RPMI7951 (cell line): ENCODE measurements around the gene YJEFN3. TPM values are rescaled to one million over a fixed set of nuclear protein-coding genes. Genes with fewer than 3 reads are reported as not detected.

Experiments
- DNase-seq: peaks from one replicate; pipeline ENCODE4 v3.0.0-alpha.2; 2012; ENCODE audit warnings: low read depth
- total RNA-seq: library from RNA; depleted of rRNA; stranded (reverse); fragments of >200 nt; shearing (Covaris generic); gene quantifications from 2 replicates; pipeline ENCODE4 v1.2.3, GENCODE V29; 2014

The YJEFN3 gene
- total RNA-seq, 1 experiment from 2014 or later: 0.12 TPM

DNA sequence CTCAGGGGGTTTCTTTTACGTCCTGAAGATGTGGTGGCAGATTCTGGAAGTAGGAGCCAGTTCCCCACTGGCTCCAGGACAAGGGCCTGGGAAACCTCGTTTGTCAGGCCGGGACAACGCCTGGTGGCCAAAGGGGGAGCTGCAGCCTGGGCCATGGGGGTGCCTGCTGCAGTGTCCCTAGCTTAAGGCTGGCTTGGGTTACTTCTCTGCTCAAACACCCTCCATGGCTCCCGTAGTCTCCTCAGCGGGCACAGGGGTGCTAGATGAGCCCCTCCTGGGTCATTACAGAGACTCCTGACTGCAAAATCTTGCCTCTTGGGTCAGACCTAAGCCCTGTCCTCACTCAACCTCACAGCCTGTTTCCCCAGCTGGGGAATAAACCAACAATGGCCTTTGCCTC lies 24.1 kb downstream of the YJEFN3 start:
- DNase-seq: no peak

DNA sequence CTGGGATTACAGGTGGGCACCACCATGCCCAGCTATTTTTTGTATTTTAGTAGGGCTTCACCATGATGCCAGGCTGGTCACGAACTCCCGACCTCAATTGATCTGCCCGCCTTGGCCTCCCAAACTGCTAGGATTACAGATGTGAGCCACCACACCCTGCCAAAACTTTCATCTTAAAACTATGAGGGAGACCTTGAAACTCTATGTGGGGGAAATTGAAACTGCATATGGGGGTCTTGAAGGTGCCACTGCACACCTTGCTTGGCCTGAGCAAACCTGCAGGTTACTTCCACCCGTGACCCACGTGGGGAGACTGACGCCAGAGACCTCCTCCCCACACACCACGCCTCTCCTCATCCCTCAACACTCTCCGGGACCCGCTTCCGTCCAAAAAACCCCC lies 25.0 kb downstream of the YJEFN3 start:
- DNase-seq: no peak

DNA sequence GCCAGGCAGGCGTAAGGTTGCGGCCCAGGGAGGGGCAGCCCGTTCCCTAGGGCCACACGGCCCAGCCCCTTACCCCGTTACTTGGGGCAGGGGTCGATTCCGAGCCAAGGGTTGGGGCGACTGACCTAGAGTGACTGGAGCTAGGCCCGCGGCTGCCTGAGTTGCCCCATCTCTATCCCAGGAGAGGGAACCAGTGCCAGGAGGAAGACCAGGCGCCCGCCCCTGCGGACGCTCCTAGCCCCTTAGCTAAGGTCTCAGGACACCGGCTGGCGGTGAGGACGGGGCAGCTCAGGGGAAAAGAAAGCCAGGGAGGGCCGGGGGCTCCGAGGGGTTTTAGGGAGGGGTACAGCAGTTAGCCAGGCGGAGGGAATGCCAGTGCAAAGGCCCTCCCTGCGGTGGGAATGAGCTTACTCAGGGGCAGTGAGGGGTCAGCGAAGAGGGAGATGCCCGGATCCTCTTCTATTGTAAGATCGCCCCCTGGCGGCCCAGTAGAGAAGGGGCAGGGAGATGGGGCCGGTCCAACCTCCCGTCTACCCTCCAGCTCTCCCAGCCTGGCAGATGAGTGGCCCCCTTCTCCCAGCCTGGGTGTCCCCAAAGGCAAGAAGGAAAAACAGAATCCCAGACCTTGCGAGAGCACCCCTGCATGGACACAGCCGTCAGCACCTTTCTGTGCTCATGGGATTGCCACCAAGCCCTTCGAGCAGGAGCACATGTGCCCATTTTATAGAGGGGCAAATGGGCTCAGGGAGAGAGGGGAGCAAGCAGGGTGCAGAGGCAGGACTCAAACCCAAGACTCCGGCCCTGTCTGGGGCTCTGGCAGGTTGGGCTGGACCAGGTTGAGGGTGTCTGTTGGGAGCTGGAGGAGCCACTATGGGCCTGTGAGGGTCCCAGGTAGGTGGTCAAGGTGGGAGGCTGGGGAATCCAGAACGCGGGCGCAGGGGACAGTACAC lies 25.6 kb downstream of the YJEFN3 start:
- no peak for DNase-seq

DNA sequence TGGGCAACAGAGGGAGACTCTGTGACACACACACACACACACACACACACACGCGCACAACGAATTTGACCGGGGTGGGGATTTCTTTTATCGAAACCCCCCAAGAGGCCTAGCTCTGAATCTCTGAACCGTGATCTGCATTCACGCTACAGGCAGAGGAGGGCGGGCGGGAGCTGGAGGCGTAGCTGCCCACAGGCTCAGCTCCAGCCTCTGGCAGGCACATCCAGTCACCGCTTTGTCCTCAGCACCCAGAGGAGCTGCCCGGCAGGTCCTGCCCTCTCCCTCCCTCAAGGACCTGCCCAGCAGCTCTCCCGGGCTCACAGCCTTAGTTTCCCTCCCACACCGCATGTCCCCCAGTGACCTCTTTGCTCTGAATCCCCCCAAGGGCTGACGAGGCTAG lies 29.3 kb downstream of the YJEFN3 start:
- no peak for DNase-seq

DNA sequence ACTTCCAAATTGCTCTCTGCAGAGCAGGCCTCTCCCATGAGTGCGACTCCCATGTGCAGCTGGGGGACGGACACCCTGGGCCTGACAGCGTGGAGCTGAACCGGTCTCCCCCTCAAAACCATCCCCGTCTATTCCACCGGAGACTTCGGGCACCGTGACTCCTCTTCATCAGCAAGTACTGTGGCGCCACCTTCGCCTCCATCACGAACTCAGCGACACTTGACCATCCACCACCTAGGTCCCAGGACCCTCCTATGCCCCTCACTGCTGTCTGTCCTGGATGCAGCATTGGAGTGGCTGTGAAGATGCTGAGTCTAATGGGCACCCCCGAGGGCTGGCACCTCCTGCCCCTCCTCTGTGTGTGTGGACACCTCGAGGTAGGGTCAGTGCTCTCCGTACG lies 29.9 kb downstream of the YJEFN3 start:
- DNase-seq: no peak

DNA sequence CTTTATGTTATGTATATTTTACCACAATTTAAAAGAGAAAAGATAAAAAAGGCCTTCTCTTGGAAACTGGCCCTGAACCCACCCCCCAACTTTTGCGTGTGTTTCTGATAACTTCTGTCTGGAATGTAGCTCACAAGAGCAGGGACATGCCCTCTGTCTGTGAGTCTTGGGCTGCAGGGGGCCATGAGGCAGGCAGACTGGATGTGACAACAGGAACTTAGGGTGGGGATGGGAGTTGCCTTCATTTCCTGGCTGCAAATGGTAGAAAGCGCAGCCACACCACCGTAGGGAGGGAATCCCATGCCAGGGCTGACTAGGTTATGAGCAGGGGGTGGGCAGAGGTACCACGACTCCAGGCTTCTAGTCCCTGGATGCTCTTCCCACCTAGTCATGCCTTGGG lies 31.2 kb downstream of the YJEFN3 start:
- no peak for DNase-seq

DNA sequence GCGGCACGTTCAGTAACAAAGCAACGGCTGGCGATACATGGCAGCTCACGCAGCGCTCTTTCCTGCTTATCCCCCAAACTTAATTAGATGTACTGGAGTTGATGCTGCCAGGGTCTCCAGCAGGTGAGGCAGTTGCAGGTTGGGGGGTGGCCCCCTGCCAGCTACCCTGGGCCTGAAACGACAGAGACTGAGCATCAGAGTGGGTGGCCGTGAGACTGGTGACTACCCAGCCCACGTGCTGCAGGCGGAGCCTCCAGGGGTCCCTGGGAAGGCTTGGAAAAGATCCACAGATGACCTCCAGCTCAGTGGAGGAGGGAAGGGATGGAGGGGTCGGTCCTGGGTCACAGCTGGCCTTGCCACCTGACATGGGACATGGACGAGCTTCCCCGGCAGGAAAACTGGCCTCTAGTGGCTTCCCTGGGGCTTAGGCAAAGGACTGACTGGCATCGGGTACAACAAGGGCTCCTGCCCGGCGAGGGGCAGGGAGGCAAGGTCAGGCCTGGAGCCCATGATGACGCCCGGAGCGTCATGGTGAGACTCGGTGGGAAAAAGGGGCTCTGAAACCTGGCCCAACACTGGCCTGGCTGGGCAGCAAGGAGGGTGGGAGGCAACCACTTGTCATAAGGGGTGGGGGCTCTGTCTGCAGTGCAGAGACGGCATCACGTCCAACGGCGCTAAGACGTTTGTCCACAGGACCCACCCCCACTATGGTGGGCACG lies 33.4 kb downstream of the YJEFN3 start:
- no peak for DNase-seq

DNA sequence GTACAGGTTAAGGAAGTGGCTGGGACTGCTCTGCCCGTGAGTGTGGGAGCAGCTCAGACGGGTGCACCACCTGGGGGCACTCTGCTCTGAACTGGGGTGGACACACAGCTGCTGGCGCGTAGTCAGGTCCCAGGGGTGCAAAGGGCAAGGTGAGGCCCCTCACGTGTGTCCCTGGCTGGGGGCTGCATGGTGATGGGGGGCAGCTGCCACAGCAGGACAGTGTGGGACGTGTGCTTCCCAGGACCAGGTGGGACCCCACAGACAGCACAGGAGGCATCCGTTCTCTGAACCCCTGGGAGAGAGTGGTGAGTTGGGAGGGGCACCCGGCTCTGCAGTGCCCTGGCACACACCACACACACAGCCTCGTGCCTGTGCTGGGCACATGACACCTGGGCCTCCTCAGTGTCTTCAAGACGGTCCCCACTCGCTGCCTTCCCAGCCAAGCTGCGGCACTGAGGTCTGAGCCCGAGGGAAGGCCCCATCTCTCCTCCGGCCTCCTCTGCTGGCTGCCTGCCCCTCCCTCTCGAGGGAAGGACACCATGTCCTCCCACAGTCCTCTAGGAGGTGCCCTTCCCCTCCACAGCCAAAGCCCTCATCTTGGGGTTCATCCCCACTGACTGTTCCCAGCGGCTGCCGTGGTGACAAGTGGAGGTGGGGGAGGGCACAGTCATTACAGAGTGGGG lies 34.1 kb downstream of the YJEFN3 start:
- no peak for DNase-seq

DNA sequence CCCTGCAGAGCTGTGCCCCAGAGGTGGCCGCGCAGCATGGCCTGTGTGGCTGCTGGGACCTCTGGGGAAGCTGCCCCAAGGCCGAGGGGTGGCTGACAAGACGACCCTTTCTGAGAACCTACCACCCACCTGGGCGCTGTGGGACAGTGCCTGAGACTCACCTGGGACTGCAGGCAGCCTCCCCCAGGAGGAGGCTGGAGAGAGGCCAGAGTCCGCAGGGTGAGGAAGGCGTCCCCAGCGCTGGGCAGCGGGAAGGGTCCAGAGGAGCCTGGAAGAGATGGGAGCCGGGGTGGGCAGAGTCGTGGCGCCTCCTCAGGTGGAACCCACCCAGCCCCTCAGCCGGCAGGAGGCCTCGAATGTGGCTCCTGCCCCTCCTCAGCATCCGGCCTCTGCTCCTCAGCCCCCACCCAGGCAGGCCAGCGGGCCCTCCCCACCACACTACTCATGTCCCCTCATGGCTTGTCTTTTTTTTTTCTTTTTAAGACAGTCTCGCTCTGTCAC lies 34.7 kb downstream of the YJEFN3 start:
- DNase-seq: no peak

DNA sequence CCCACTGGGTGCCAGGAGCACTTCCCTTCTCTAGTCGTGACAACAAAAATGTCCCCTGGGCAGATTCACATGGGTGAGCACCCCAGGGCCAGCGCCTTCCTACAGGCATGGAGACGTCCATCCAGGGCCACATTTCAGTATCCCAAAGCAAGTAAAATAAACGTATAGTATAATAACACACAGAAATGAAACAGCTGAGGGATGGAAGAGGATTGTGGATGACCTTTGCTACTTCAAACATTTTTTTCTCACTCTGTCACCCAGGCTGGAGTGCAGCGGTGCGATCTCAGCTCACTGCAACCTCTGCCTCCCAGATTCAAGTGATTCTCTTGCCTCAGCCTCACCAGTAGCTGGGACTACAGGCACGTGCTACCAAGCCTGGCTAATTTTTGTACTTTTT lies 37.6 kb downstream of the YJEFN3 start:
- DNase-seq: no peak

DNA sequence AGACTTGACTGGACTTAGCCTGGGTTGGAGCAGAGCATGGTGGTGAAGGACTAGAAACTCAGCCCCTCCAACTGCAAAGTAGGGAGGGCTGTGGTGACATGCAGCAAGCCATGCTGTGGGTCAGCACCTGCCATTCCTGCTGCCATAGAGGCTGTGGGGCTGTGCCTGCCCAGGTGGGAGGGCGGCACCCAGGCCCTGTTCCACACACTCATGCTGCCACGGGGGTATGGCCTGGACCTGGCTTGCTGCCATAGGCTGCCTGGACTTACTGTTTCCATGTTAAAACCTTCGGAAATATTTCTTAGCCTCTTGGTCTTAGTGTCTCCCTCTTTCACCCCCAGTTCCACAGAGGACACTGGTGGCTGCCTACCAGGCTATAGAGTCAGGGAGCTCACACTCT lies 38.7 kb downstream of the YJEFN3 start:
- DNase-seq: no peak

DNA sequence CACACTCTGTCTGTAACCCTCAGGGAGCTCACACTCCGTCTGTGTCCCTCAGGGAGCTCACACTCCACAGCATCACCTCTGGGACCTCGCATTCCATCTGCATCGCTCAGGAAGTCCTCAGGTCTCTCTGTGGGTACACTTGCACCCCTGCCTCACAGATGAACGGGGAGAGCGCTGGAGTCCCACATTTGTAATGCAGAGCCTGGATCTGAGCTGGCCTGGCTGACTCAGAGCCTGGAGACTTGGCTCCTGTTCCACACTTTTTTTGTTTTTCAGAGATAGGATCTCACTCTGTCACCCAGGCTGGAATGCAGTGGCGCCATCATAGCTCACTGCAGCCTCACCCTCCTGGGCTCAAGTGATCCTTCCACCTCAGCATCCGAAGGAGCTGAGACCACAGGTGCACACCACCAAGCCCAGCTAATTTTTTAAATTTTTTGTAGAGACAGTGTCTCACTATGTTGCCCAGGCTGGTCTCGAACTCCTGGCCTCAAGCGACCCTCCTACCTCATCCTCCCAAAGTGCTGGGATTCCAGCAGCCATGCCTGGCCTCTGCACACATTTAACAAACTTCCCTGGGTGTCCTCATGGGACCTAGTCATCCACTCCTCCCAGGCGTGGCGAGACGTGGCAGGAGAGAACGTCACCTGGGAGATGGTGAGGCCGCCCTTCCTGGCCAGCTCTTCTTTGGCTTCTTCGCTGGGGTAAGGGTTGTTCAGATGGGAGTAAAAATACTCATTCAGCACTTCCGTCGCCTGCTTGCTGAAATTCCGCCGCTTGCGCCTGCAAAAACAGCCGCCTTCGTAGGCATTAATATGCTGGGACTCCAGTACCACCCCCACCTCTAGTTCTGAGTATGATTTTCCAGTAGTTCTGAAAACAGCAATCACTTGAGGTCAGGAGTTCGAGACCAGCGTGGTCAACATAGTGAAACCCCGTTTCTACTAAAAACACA lies 40.4 kb downstream of the YJEFN3 start:
- peak; percentile 47 for DNase-seq

DNA sequence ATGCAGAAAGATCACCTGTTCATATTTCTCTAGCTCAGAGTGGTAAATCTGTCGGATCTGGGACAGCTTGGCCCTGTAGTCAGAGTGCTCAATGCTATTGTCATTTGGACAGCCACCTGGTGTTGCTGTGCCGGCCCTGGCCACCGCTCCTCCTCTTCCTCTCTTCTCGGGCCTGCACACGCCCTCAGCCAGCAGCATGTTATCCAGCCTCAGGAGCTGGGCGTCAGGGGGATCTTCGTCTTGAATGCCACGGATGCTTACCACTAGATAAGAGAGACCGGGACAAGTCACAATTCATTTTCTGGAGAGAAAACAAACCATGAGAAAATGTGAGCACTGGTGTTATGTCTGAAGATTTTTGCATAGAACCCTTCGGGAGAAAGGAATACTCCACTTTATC lies 41.9 kb downstream of the YJEFN3 start:
- no peak for DNase-seq

DNA sequence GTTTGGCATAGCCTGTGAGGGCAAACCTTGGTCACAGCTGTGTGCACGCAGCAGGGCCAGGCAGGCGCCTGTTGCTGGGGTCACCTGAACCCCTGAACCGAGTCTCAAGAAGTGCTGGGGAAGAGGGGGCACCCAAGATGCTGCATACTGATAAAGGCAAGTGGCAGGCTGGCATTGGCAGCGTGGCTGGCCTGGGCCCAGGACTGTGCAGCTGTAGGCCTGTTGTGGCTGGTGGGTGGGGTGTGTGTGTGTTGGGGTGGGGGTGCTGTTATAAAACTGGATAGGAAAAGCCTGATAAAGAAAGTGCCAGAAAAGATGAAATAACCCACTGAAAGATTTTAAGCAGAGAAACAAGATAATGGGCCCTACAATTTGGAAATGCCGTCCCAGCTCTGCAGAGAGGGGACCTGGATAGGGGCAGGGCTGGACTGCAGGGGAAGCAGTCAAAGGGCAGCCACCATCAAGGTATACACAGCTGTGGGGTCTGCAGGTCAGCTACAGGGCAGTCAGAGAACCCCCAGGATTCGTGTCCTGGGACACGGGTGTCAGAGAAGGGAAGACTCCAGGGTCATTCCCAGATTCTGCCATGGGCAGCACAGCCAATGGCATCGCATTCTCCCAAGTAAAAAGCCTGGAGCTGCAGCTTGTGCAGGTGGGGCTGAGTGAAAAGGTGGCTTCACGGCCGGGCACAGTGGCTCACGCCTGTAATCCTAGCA lies 42.5 kb downstream of the YJEFN3 start:
- DNase-seq: no peak

DNA sequence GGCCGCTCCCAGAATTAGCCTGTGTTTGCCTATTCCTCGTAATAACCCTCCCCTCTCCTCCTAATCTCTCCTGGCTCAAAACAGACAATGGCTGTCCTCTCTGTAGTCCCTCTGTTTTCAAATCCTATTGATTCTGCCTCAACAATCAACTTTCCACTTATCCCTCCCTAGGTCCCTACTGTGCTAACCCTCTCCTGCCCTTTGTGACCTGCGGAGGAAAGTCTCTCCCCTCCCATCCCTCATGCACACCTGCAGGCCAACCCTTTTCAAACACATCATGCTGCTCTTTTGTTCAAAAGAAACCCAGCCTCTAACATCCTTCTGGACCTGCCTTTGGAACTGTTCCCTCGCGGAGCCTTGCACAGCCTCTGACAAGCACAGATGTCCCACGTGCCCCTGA lies 46.7 kb downstream of the YJEFN3 start:
- DNase-seq: no peak

DNA sequence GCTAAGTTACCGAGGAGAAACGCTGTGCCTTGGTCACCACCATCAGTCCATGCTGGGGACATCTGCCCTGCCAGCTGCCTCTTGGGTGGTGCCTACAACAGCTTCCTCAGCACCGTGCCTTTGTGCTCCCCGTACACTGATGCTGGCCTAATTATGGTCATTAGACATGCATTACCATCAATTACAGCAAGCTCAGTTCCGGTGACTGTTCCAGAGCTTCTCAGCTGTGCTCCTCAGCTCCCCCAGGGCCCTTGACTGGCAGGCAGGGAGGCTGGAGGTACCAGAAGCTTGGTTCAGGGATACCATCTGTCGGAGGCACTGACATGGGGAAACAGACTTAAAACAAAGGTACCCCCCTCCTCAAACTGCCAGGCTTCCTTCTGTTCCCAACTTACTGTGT lies 49.5 kb downstream of the YJEFN3 start:
- DNase-seq: peak; percentile 37

DNA sequence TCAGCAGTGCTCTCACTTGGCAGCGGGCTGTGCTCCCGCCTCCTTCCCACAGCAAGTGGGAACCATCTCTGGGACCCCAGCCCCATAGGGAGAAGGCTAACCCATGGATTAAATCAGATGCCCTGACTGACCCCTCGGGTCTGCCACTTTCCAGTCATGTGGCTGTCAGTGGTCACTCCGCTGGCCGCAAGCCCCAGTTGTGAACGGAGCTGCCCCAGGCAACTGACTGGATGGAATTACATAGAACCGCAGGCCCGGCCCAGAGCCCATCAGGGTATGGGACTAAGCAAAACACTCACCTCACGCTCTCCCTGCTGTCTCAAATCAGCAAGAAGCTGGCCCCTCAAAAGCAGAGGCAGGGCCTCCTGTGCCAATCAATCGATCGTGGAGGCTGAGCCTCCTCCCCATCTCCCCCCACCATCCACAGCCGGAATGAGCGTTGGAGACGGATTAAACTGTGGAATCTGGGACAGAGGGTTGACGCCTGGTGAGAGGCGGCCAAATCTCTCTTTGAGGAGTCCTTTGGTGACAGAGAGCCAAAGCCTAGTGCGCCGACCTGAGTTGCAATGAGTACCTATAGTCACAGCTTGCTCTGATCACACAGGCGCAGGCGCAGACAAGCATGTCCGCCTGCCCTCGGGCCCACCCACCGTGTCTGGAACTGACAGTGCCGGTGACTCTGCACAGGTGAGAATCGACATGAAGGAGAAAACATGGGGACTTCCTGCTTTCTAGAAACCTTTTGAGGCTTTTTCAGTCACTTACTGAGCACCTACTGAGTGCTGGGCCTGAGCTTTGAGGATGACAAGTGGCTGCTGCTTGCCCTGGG lies 51.0 kb downstream of the YJEFN3 start:
- DNase-seq: peak; percentile 81

DNA sequence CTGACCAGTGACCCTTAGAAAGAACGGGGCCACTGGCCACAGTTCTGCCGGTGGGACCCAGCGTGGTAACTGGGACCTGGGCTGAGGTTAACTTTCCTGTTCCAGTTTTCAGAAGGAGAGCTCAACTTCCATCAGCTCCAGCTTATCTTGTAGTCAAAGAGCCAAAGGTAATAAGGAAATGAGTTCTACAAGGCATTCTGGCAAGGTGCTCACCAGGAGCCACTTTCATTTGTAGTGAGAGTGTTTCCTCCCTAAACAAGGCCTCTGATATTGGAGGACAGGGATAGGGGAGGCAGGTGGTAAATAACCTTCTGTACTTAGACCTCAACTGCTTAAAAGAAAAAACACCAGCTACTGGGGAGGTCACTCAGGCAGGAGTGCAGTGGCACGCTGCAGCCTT lies 51.7 kb downstream of the YJEFN3 start:
- no peak for DNase-seq

DNA sequence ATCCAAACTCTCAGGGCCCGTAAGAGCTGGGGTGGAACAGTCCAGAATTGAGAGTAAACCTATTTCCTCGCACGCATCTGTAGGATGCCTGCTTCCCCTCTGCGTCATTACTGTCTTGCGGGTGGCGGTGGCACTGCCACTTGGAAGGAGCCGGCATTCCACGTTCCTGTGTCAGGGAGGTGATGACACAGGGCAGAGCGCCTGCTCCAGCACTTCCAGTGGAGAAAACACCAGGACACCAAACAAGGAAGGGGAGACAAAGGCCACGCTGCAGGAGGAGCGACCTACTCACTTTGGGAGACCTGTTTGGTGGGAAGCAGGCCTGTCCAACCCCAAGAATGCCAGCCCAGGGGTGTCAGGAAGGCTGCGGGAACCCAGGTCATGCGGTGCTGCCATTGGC lies 52.7 kb downstream of the YJEFN3 start:
- DNase-seq: no peak

DNA sequence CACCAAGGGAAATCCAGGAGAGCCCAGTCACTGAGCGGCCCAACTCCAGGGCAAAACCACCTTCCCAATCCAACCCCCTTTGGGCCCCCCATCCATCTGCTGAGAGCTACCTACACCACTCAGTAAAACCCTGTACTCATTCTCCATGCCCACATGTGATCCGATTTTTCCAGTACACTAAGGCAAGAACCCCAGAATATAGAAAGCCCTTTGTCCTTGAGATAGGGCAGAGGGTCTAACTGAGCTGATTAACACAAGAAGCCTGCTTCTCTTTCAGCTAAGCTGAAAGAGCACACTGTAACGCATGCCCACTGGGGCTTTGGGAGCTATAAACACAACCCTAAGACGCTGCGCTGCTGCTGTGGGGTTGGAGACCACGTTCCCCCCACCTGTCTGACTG lies 53.8 kb downstream of the YJEFN3 start:
- DNase-seq: peak; percentile 9
